BLaER1 treated with 17β-estradiol and CSF1 and Interleukin-3, amounts not matched to agents 10 nM and 100 nM (cell line): ENCODE data around the gene FXR2.

Experiments used
- H3K27ac ChIP-seq, 11 experiments: shearing (Covaris generic); formaldehyde crosslinking; 2 replicates each; pipeline ENCODE4 v1.8.1; 2022
- H3K27me3 ChIP-seq, 11 experiments: shearing (Covaris generic); formaldehyde crosslinking; 2 replicates each; pipeline ENCODE4 v1.8.1; 2022
- H3K36me3 ChIP-seq, 11 experiments: shearing (Covaris generic); formaldehyde crosslinking; 2 replicates each; pipeline ENCODE4 v1.8.1; 2022
- H3K4me1 ChIP-seq, 10 experiments: shearing (Covaris generic); formaldehyde crosslinking; 2 replicates each; pipeline ENCODE4 v1.8.1; 2022
- H3K4me2 ChIP-seq, 11 experiments: shearing (Covaris generic); formaldehyde crosslinking; 2 replicates each; pipeline ENCODE4 v1.8.1; 2022
- H3K4me3 ChIP-seq, 10 experiments: shearing (Covaris generic); formaldehyde crosslinking; 2 replicates each; pipeline ENCODE4 v1.8.1; 2022
- H3K9ac ChIP-seq, 11 experiments: shearing (Covaris generic); formaldehyde crosslinking; 2 replicates each; pipeline ENCODE4 v1.8.1; 2022
- H3K9me3 ChIP-seq, 11 experiments: shearing (Covaris generic); formaldehyde crosslinking; replicated peaks in 1 of 11; 2 replicates each; pipeline ENCODE4 v1.8.1; 2022
- H4K20me1 ChIP-seq, 11 experiments: shearing (Covaris generic); formaldehyde crosslinking; 2 replicates each; pipeline ENCODE4 v1.8.1; 2022
- Cebpa-rat ChIP-seq, 11 experiments: shearing (Covaris generic); IDR thresholded peaks; 2 replicates each; pipeline ENCODE4 v1.8.1; 2022

Gene FXR2

GRCh38 chr17:7593296-7593695, 21.4 kb downstream of the FXR2 start:
- H3K9me3 ChIP-seq, result no peaks in the 10 kb centered on the region
- H3K27ac ChIP-seq, result no peak overlapping the region
- no peak for TF ChIP-seq Cebpa-rat (IDR thresholded peaks at IDR 0.05)
- peaks cover 7 to 21% (median 13%) of the 10 kb centered on the region in 10 experiments for H3K4me1 ChIP-seq
- peak overlapping the region in 1 of 11 experiments; percentile 15; a peak in 1 of 22 replicates for H3K9ac ChIP-seq
- H3K36me3 ChIP-seq, result peaks cover 70 to 96% (median 88%) of the 10 kb centered on the region in 11 experiments
- peaks cover 0 to 53% (median 12%) of the 10 kb centered on the region in 11 experiments; a peak in 13 of 22 replicates for H4K20me1 ChIP-seq
- H3K27me3 ChIP-seq, result no peaks in the 10 kb centered on the region
- no peak overlapping the region for H3K4me2 ChIP-seq
- no peak overlapping the region for H3K4me3 ChIP-seq

GRCh38 chr17:7592422-7593021, 22.2 kb downstream of the FXR2 start:
- TF ChIP-seq Cebpa-rat (IDR thresholded peaks at IDR 0.05), result no peak
- peaks cover 70 to 97% (median 90%) of the 10 kb centered on the region in 11 experiments for H3K36me3 ChIP-seq

GRCh38 chr17:7591596-7591995, 23.1 kb downstream of the FXR2 start:
- H3K27me3 ChIP-seq, result no peaks in the 10 kb centered on the region
- no peak for TF ChIP-seq Cebpa-rat (IDR thresholded peaks at IDR 0.05)
- no peaks in the 10 kb centered on the region for H3K9me3 ChIP-seq
- 0 out of 22 replicates have a peak overlapping the region, but pooled peaks of 1 of the 11 experiments have one; percentile 37 for H3K9ac ChIP-seq
- no peak overlapping the region for H3K27ac ChIP-seq
- peaks cover 66 to 96% (median 90%) of the 10 kb centered on the region in 11 experiments for H3K36me3 ChIP-seq
- H3K4me1 ChIP-seq, result peaks cover 17 to 37% (median 29%) of the 10 kb centered on the region in 10 experiments
- H3K4me3 ChIP-seq, result no peak overlapping the region
- peaks cover 0 to 55% (median 12%) of the 10 kb centered on the region in 11 experiments; a peak in 13 of 22 replicates for H4K20me1 ChIP-seq
- H3K4me2 ChIP-seq, result no peak overlapping the region

More at GRCh38 chr17:7592422-7593021, 22.2 kb downstream of the FXR2 start:
- no peak overlapping the region for H3K27ac ChIP-seq
- no peaks in the 10 kb centered on the region for H3K9me3 ChIP-seq
- H3K4me3 ChIP-seq, result no peak overlapping the region
- peaks cover 11 to 29% (median 21%) of the 10 kb centered on the region in 10 experiments for H3K4me1 ChIP-seq
- 0 out of 22 replicates have a peak overlapping the region, but pooled peaks of 2 of the 11 experiments have one; percentile 8 to 15 for H3K9ac ChIP-seq
- peaks cover 0 to 55% (median 12%) of the 10 kb centered on the region in 11 experiments; a peak in 13 of 22 replicates for H4K20me1 ChIP-seq
- H3K27me3 ChIP-seq, result no peaks in the 10 kb centered on the region
- no peak overlapping the region for H3K4me2 ChIP-seq

- Histone ChIP-seq H3K9ac (peak overlapping the region in 8 of 11 experiments; percentile 4 to 42 (median 26); a peak in 6 of 22 replicates), H3K4me1 (peaks cover 17 to 46% (median 37%) of the 10 kb centered on the region in 10 experiments), H3K27me3 (no peaks in the 10 kb centered on the region), H3K27ac (0 out of 22 replicates have a peak overlapping the region, but pooled peaks of 1 of the 11 experiments have one; percentile 6), H3K9me3 (no peaks in the 10 kb centered on the region), H3K36me3 (peaks cover 58 to 96% (median 89%) of the 10 kb centered on the region in 11 experiments), H4K20me1 (peaks cover 0 to 55% (median 12%) of the 10 kb centered on the region in 11 experiments; a peak in 13 of 22 replicates), H3K4me3 (no peak overlapping the region), H3K4me2 (no peak overlapping the region)
- TF ChIP-seq Cebpa-rat (IDR thresholded peaks at IDR 0.05), result no peak
Measured at GRCh38 chr17:7590743-7591142, 24.0 kb downstream of the FXR2 start.

GRCh38 chr17:7589891-7590691, 24.6 kb downstream of the FXR2 start, which contains the start of gene SOX15:
TSS of gene SOX15 (minus strand) at chr17:7590094. CDS start at chr17:7589676, 418 bp downstream.
- Histone ChIP-seq H3K36me3 (peaks cover 51 to 96% (median 88%) of the 10 kb centered on the region in 11 experiments), H4K20me1 (peaks cover 0 to 55% (median 12%) of the 10 kb centered on the region in 11 experiments; a peak in 13 of 22 replicates), H3K4me2 (peak within 1 kb of the TSS; percentile 27 to 95 (median 59); a peak in 21 of 22 replicates), H3K9me3 (no peaks in the 10 kb centered on the region), H3K4me3 (no peak within 1 kb of the TSS), H3K27me3 (no peaks in the 10 kb centered on the region), H3K27ac (peak within 1 kb of the TSS in 4 of 11 experiments; percentile 6 to 39 (median 30); a peak in 4 of 22 replicates), H3K9ac (peak within 1 kb of the TSS in 10 of 11 experiments; percentile 8 to 67 (median 48); a peak in 17 of 22 replicates), H3K4me1 (peaks cover 24 to 52% (median 44%) of the 10 kb centered on the region in 10 experiments)
- no peak for TF ChIP-seq Cebpa-rat (IDR thresholded peaks at IDR 0.05)

- Histone ChIP-seq H3K4me2 (peak overlapping the region; percentile 27 to 95 (median 59); a peak in 21 of 22 replicates), H3K36me3 (peaks cover 44 to 91% (median 81%) of the 10 kb centered on the region in 11 experiments), H3K27me3 (no peaks in the 10 kb centered on the region), H3K4me3 (no peak overlapping the region), H3K9ac (peak overlapping the region in 10 of 11 experiments; percentile 8 to 67 (median 48); a peak in 16 of 22 replicates), H3K27ac (peak overlapping the region in 3 of 11 experiments; percentile 27 to 39 (median 32); a peak in 3 of 22 replicates), H3K9me3 (no peaks in the 10 kb centered on the region), H3K4me1 (peaks cover 31 to 60% (median 51%) of the 10 kb centered on the region in 10 experiments), H4K20me1 (peaks cover 0 to 55% (median 12%) of the 10 kb centered on the region in 11 experiments; a peak in 13 of 22 replicates)
- TF ChIP-seq Cebpa-rat (IDR thresholded peaks at IDR 0.05), result no peak
Measured at GRCh38 chr17:7589204-7589868, 25.4 kb downstream of the FXR2 start.

- Histone ChIP-seq H3K27me3 (no peaks in the 10 kb centered on the region), H3K9ac (peak overlapping the region in 9 of 11 experiments; percentile 15 to 60 (median 49); a peak in 11 of 22 replicates), H3K9me3 (no peaks in the 10 kb centered on the region), H3K36me3 (peaks cover 37 to 85% (median 75%) of the 10 kb centered on the region in 11 experiments), H3K4me1 (peaks cover 33 to 62% (median 53%) of the 10 kb centered on the region in 10 experiments), H4K20me1 (peaks cover 0 to 53% (median 12%) of the 10 kb centered on the region in 11 experiments; a peak in 13 of 22 replicates), H3K4me2 (peak overlapping the region in 6 of 11 experiments; percentile 48 to 95 (median 57); a peak in 11 of 22 replicates), H3K4me3 (no peak overlapping the region), H3K27ac (peak overlapping the region in 6 of 11 experiments; percentile 6 to 53 (median 36); a peak in 6 of 22 replicates)
- TF ChIP-seq Cebpa-rat (IDR thresholded peaks at IDR 0.05), result no peak
Measured at GRCh38 chr17:7588553-7589203, 26.0 kb downstream of the FXR2 start.
